ENCODE results near the gene MUC16.

Gene MUC16

DNA sequence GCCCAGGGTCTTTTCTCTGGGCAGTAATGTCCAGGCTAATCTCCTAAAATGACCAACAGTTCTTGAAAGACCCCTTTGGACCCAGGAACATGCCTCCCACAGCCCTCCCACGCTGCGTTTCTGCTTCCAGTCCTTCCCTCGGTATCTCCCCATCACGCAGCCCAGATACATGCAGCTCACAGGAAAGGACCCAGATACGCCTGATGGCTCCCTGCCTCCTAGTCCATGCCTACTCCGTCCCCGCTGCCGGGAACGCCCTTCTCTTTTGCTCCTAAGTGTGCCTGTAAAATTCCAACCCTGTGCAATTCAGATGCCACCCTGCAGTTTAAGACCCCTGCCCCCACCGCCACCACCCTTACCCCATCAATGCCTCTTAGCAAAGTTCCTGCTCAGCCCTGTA is 778 bp downstream of the MUC16 start:
- DNase-seq (ENCODE audit: low read depth), result no peak

DNA sequence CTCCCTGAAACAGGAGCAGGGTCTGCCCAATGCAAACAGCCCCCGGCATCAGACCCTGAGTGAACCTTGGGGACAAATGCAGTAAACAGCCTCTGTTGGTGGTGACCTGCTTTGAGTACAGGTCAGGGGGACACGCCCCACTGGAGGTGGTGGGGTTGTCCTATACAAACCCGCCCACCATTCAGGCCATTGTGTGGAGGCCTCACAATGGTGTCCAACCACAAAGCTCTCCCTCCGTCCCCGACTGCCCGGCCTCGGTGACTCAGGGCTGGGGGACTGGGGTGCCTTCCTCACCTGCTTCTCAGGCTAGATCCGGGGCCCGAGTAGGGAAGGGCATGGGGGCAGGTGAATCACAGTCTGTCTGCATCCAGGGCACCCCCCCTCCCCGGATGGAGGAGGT is 1.5 kb downstream of the MUC16 start:
- DNase-seq (ENCODE audit: low read depth), result no peak

DNA sequence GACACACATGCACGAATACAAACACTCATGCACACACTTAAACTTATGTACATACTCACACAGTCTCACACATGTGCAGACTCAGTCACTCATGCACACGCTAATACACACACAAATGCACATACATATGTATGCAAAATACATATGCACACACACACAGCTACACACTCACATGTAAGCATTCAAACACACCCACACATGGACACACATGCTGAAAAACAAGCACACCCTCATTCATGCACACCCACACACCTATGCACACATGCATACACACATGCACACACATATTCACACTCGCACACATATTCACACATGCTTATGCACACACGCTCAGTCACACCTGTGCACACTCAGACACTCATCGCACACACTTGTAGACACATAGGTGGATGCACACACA is 9.3 kb downstream of the MUC16 start:
- no peak for DNase-seq (ENCODE audit: low read depth)

DNA sequence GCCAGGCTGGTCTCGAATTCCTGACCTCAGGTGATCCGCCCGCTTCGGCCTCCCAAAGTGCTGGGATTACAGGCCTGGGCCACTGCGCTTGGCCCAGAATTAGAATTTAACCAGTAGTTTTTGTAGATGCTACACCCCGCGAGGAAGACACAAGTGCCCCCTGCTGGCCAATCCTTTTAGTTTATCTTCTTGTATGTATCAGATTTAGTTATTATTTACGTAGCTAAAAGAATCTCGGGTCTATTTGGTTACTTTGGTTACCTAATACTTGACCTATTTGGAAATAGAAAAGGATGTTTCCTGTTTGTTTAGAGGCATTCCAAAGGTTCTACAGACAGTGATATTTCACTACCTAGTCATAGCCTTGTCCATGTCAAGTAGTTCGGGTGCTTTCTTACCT is 22.0 kb downstream of the MUC16 start:
- no peak for DNase-seq (ENCODE audit: low read depth)

DNA sequence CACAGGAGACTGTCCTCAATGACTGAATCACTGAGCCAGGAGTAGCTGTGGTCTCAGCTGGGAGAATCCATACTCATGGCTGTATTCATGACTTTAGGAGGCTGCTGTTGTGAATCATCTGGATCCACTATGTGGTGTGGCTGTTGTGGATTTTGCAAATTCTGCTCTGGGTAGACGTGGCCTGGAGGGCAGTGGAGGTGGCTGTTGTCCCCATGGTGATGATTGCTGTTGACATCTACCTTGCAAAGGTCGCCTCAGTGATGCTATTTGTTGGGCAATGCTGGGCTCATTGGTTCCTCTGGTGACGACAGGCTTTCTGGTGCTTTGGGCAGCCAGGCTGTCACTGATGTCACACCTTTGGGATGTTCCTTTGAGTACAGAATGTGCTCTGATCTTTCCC is 23.9 kb downstream of the MUC16 start:
- no peak for DNase-seq (ENCODE audit: low read depth)

DNA sequence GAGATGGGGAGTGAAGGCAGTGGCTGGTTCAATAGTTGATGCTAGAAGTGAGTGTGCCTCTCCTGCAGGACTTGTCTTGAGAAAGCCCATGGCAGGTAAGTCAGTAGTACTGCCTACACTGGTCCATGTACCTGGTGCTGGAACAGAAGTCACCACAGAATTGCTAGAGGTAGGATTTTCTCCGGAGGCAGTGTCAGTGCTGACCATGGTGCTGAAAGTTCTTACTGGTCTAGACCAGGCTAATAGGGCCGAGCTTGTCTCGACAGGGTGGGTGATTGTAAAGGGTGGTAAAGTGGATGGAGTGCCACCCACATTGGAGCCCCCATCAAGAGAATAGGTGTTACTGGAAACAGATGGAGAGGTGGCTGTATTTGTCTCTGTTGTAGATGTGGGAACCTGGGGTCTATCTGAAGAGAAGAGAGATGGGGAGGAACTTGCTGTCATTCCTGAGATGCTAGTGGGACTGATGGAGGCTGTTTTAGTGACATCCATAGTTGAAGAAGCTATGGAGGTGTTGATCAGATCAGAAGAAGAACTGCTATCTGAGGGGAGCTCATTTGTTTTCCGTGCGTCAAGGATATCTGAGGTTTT is 36.6 kb downstream of the MUC16 start:
- no peak for DNase-seq (ENCODE audit: low read depth)

DNA sequence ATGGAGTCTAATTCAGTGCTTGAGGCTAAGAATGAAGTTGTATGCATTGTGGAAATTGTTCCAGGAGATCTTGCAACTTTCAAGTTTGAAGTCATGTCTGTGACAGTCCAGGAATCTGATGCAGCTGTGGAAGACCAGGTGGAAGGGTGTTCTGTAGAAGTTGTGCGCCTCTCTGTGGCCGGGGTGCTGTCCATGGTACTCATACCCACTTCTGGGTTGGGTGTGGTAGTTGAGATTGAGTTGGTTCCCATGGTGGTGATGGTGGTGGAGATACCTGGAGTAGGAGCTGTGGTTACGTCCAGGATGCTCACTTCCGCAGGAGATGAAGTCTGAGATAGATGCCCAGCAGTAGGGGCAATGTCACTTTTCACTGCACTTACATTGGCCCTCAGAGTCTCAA is 44.3 kb downstream of the MUC16 start:
- DNase-seq (ENCODE audit: low read depth), result no peak

Measured in stromal cell of bone marrow (primary cell).